HG03460 (cell line): Measurements from ENCODE around the gene RPAP3.
A peak's percentile ranks its signal among the peaks of the same experiment; 100 is the strongest.

Experiments used
- ATAC-seq: cut with Tn5 transposase; IDR thresholded peaks from one replicate; pipeline ENCODE4 v1.9.1; 2021; ENCODE audit not compliant: unreplicated experiment

RPAP3 gene

GRCh38 chr12:47705566-47706425 is at the start of gene RPAP3:
Gene RPAP3, minus strand, starts transcription at chr12:47706030. Its CDS starts 3,190 bp downstream, at chr12:47702840.
- ATAC-seq: peak; percentile 86

GRCh38 chr12:47754881-47755280 is 49.1 kb upstream of the RPAP3 start:
- ATAC-seq: peak; percentile 17

- no peak for ATAC-seq
Measured at GRCh38 chr12:47754126-47754525, 48.3 kb upstream of the RPAP3 start.

- ATAC-seq: no peak
Measured at GRCh38 chr12:47753021-47754001, 47.5 kb upstream of the RPAP3 start.

GRCh38 chr12:47752552-47752951 is 46.7 kb upstream of the RPAP3 start:
- no peak for ATAC-seq

GRCh38 chr12:47752121-47752520 is 46.3 kb upstream of the RPAP3 start:
- ATAC-seq: no peak

- ATAC-seq: no peak
Measured at GRCh38 chr12:47751561-47751960, 45.7 kb upstream of the RPAP3 start.

GRCh38 chr12:47750916-47751470 is 45.2 kb upstream of the RPAP3 start:
- no peak for ATAC-seq

- no peak for ATAC-seq
Measured at GRCh38 chr12:47750229-47750798, 44.5 kb upstream of the RPAP3 start.

- ATAC-seq: no peak
Measured at GRCh38 chr12:47748899-47749298, 43.1 kb upstream of the RPAP3 start.

- no peak for ATAC-seq
Measured at GRCh38 chr12:47748507-47748828, 42.6 kb upstream of the RPAP3 start.

GRCh38 chr12:47747596-47748506 is 42.0 kb upstream of the RPAP3 start:
- no peak for ATAC-seq

GRCh38 chr12:47747126-47747525 is 41.3 kb upstream of the RPAP3 start:
- ATAC-seq: no peak

GRCh38 chr12:47746523-47746922 is 40.7 kb upstream of the RPAP3 start:
- ATAC-seq: no peak

- ATAC-seq: no peak
Measured at GRCh38 chr12:47746073-47746472, 40.2 kb upstream of the RPAP3 start.

GRCh38 chr12:47745485-47746041 is 39.7 kb upstream of the RPAP3 start:
- ATAC-seq: no peak

- no peak for ATAC-seq
Measured at GRCh38 chr12:47744778-47745436, 39.1 kb upstream of the RPAP3 start.

- ATAC-seq: no peak
Measured at GRCh38 chr12:47744005-47744651, 38.3 kb upstream of the RPAP3 start.
